HCT116 (cell line): ENCODE data around the gene IL18R1. TPM values are rescaled to one million over a fixed set of nuclear protein-coding genes. Genes with fewer than 3 reads are reported as not detected.

Source experiments
- ATAC-seq: fragments of 200-7000 bp; cut with Tn5 transposase; 2 replicates; pipeline ENCODE4 v1.9.1; 2020; ENCODE audit warnings: mild to moderate bottlenecking, moderate library complexity
- BruUV-seq: library from RNA; stranded (reverse); fragments of 400-500 nt; replicated peaks from 2 replicates; lab custom pipeline; 2021; lab: Mats Ljungman, UMichigan
- CTCF ChIA-PET: fragments of 300-600 bp; sonication (Branson Sonifier 250); formaldehyde crosslinking; loops from one replicate; lab custom pipeline; 2021; ENCODE audit warnings: antibody characterized with exemption; lab: Charles Lee
- POLR2A ChIA-PET: fragments of 300-600, 350-600 bp; sonication (Branson Sonifier 250); formaldehyde crosslinking; loops from one replicate; lab custom pipeline; 2021; ENCODE audit warnings: antibody characterized with exemption; lab: Charles Lee
- RAD21 ChIA-PET, 2 experiments: fragments of 300-600 bp; sonication (Branson Sonifier 250); formaldehyde crosslinking; loops; one replicate each; lab custom pipeline; 2023; ENCODE audit warnings: low total read pairs in 2 of 2; ENCODE audit not compliant: uncharacterized antibody in 2 of 2, unreplicated experiment in 2 of 2, low non-redundant PET in 1 of 2; lab: Charles Lee
- DNase-seq: peaks from one replicate; pipeline ENCODE4 v3.0.0-alpha.2; 2010; ENCODE audit warnings: low read depth, low spot score
- H2AFZ ChIP-seq: fragments of 200-600 bp; shearing (Covaris generic), sonication (generic); 2 replicates; pipeline ENCODE4 v1.6.1; 2017; ENCODE audit warnings: low read depth, mixed run types, mixed read lengths, antibody characterized with exemption, low read length; ENCODE audit not compliant: poor library complexity, severe bottlenecking
- H3K27ac ChIP-seq: 2 replicates; pipeline ENCODE4 v1.5.1; 2012; ENCODE audit warnings: low read depth, low read length
- H3K27me3 ChIP-seq: fragments of 200-600 bp; sonication (generic); 2 replicates; pipeline ENCODE4 v1.6.1; 2016; ENCODE audit warnings: mixed run types, low read length, mixed read lengths; ENCODE audit not compliant: insufficient read depth
- H3K36me3 ChIP-seq, 2 experiments: fragments of 200-500 bp in 1 of 2; fragments of 200-600 bp in 1 of 2; sonication (Bioruptor generic) in 1 of 2; sonication (generic) in 1 of 2; 2 replicates each; pipeline versions ENCODE4 v1.5.1 to v1.6.1; 2014 to 2016; ENCODE audit warnings: low read length in 2 of 2, inconsistent platforms in 1 of 2, mixed read lengths in 1 of 2, mixed run types in 1 of 2; ENCODE audit not compliant: insufficient read depth in 2 of 2, control insufficient read depth in 1 of 2
- H3K4me1 ChIP-seq, 2 experiments: fragments of 200-600 bp in 1 of 2; sonication (generic) in 1 of 2; 2 replicates each; pipeline versions ENCODE4 v1.5.1 to v1.6.1; 2012 to 2017; ENCODE audit warnings: low read length in 2 of 2, inconsistent platforms in 1 of 2, mild to moderate bottlenecking in 1 of 2, mixed read lengths in 1 of 2, mixed run types in 1 of 2, moderate library complexity in 1 of 2; ENCODE audit not compliant: insufficient read depth in 2 of 2, control insufficient read depth in 1 of 2
- H3K4me2 ChIP-seq: fragments of 200-600 bp; sonication (generic); 2 replicates; pipeline ENCODE4 v1.6.1; 2017; ENCODE audit warnings: mixed run types, low read length, mixed read lengths
- H3K4me3 ChIP-seq, 2 experiments: fragments of 200-600 bp in 1 of 2; sonication (generic) in 1 of 2; replicated peaks in 1 of 2; 2 replicates each; pipeline ENCODE4 v1.5.1; 2011 to 2016; ENCODE audit warnings: low read length in 2 of 2, control low read depth in 1 of 2, low read depth in 1 of 2, mild to moderate bottlenecking in 1 of 2, mixed read lengths in 1 of 2, mixed run types in 1 of 2
- H3K79me2 ChIP-seq: fragments of 200-600 bp; sonication (generic); 2 replicates; pipeline ENCODE4 v1.6.1; 2017; ENCODE audit warnings: mild to moderate bottlenecking, mixed run types, low read length, moderate library complexity, mixed read lengths; ENCODE audit not compliant: insufficient read depth
- H3K9ac ChIP-seq: fragments of 200-600 bp; sonication (generic); 2 replicates; pipeline ENCODE4 v1.6.1; 2016; ENCODE audit warnings: low read length, mixed read lengths
- H3K9me2 ChIP-seq: fragments of 200-600 bp; sonication (generic), shearing (Covaris generic); 2 replicates; pipeline ENCODE4 v1.6.1; 2017; ENCODE audit warnings: mixed run types, mild to moderate bottlenecking, moderate library complexity; ENCODE audit not compliant: insufficient read depth
- H3K9me3 ChIP-seq, 2 experiments: fragments of 200-500 bp in 1 of 2; fragments of 200-600 bp in 1 of 2; sonication (Bioruptor generic) in 1 of 2; sonication (generic) in 1 of 2; 2 replicates each; pipeline ENCODE4 v1.6.1; 2014 to 2017; ENCODE audit warnings: low read length in 2 of 2, mixed read lengths in 2 of 2, inconsistent platforms in 1 of 2, low read depth in 1 of 2, mild to moderate bottlenecking in 1 of 2, mixed run types in 1 of 2, moderate library complexity in 1 of 2; ENCODE audit not compliant: control insufficient read depth in 1 of 2, insufficient read depth in 1 of 2
- H4K20me1 ChIP-seq: fragments of 200-600 bp; sonication (generic), shearing (Covaris generic); 2 replicates; pipeline ENCODE4 v1.6.1; 2017; ENCODE audit warnings: mixed run types, mild to moderate bottlenecking, moderate library complexity; ENCODE audit not compliant: insufficient read depth
- ATF3 ChIP-seq: IDR thresholded peaks from 2 replicates; pipeline ENCODE4 v1.6.1; 2012
- CBX3 ChIP-seq: IDR thresholded peaks from 2 replicates; pipeline ENCODE4 v1.6.1; 2012; ENCODE audit warnings: low read depth
- CEBPB ChIP-seq: IDR thresholded peaks from 2 replicates; pipeline ENCODE4 v1.6.1; 2012; ENCODE audit warnings: low read depth
- EGR1 ChIP-seq: IDR thresholded peaks from 2 replicates; pipeline ENCODE4 v1.6.1; 2012; ENCODE audit warnings: low read depth
- ELF1 ChIP-seq: IDR thresholded peaks from 2 replicates; pipeline ENCODE4 v1.6.1; 2012; ENCODE audit warnings: low read depth, borderline replicate concordance
- EZH2phosphoT487 ChIP-seq: fragments of 200-600 bp; IDR thresholded peaks from 2 replicates; pipeline ENCODE4 v1.6.1; 2018; ENCODE audit warnings: antibody characterized with exemption, borderline replicate concordance
- FOSL1 ChIP-seq: IDR thresholded peaks from 2 replicates; pipeline ENCODE4 v1.6.1; 2012; ENCODE audit warnings: low read depth
- POLR2A ChIP-seq: IDR thresholded peaks from 2 replicates; pipeline ENCODE4 v1.7.0; 2011; ENCODE audit warnings: borderline replicate concordance; ENCODE audit not compliant: insufficient read depth, insufficient read length; ENCODE audit errors: extremely low read depth
- POLR2AphosphoS5 ChIP-seq: IDR thresholded peaks from 2 replicates; pipeline ENCODE4 v1.6.1; 2011; ENCODE audit warnings: mild to moderate bottlenecking, low read depth, low read length, moderate library complexity
- RAD21 ChIP-seq: IDR thresholded peaks from 2 replicates; pipeline ENCODE4 v1.6.1; 2012; ENCODE audit warnings: low read depth, mild to moderate bottlenecking
- SP1 ChIP-seq: IDR thresholded peaks from 2 replicates; pipeline ENCODE4 v1.6.1; 2012; ENCODE audit warnings: low read depth
- SRF ChIP-seq: IDR thresholded peaks from 2 replicates; pipeline ENCODE4 v1.6.1; 2012; ENCODE audit warnings: low read depth
- TCF7L2 ChIP-seq: IDR thresholded peaks from 2 replicates; pipeline ENCODE4 v1.7.0; 2011; ENCODE audit warnings: borderline replicate concordance, inconsistent platforms; ENCODE audit not compliant: insufficient read depth, insufficient read length; ENCODE audit errors: extremely low read depth
- YY1 ChIP-seq: IDR thresholded peaks from 2 replicates; pipeline ENCODE4 v1.6.1; 2011; ENCODE audit warnings: low read length, low read depth, moderate library complexity, mild to moderate bottlenecking; ENCODE audit not compliant: insufficient replicate concordance; ENCODE audit errors: extremely low read depth
- ZBTB33 ChIP-seq: IDR thresholded peaks from 2 replicates; pipeline ENCODE4 v1.6.1; 2011; ENCODE audit warnings: mild to moderate bottlenecking, low read length, moderate library complexity; ENCODE audit not compliant: insufficient replicate concordance; ENCODE audit errors: extremely low read depth
- ZFX ChIP-seq: fragments of 450-650 bp; IDR thresholded peaks from 2 replicates; pipeline ENCODE4 v1.6.1; 2017
- intact Hi-C: fragments of 100-400 bp; cut with micrococcal nuclease; formaldehyde crosslinking; loops from 2 replicates; pipeline ENCODE4 v1.10.0; 2022
- total RNA-seq: library from RNA; stranded (reverse); gene quantifications from one replicate; pipeline ENCODE4 v1.2.1, GENCODE V29; 2021; ENCODE audit not compliant: unreplicated experiment
- TF ChIP-seq, protein P1 (sequence below): IDR thresholded peaks from 2 replicates; pipeline ENCODE4 v1.6.1; 2012; ENCODE audit warnings: low read depth
- TF ChIP-seq, protein P2 (sequence below): IDR thresholded peaks from 2 replicates; pipeline ENCODE4 v1.6.1; 2012

Gene IL18R1
- total RNA-seq, 1 experiment from 2014 or later: 1.5 TPM

GRCh38 chr2:102435741-102436140 is 80.1 kb downstream of the IL18R1 start:
- intact Hi-C loops: no loop called here

More at GRCh38 chr2:102435741-102436140, 80.1 kb downstream of the IL18R1 start:
- no peaks in the 10 kb centered on the region for H3K79me2 ChIP-seq
- no peak overlapping the region for H3K27ac ChIP-seq
- H3K4me2 ChIP-seq: no peak overlapping the region
- TF ChIP-seq RAD21 (no peak), ELF1 (no peak), CBX3 (no peak), CEBPB (no peak), EGR1 (no peak), ZFX (no peak), ZBTB33 (no peak), FOSL1 (no peak), POLR2AphosphoS5 (no peak), SP1 (no peak), YY1 (no peak), ATF3 (no peak), EZH2phosphoT487 (no peak), SRF (no peak), TCF7L2 (no peak), POLR2A (no peak)
- TF ChIP-seq, protein P1, sequence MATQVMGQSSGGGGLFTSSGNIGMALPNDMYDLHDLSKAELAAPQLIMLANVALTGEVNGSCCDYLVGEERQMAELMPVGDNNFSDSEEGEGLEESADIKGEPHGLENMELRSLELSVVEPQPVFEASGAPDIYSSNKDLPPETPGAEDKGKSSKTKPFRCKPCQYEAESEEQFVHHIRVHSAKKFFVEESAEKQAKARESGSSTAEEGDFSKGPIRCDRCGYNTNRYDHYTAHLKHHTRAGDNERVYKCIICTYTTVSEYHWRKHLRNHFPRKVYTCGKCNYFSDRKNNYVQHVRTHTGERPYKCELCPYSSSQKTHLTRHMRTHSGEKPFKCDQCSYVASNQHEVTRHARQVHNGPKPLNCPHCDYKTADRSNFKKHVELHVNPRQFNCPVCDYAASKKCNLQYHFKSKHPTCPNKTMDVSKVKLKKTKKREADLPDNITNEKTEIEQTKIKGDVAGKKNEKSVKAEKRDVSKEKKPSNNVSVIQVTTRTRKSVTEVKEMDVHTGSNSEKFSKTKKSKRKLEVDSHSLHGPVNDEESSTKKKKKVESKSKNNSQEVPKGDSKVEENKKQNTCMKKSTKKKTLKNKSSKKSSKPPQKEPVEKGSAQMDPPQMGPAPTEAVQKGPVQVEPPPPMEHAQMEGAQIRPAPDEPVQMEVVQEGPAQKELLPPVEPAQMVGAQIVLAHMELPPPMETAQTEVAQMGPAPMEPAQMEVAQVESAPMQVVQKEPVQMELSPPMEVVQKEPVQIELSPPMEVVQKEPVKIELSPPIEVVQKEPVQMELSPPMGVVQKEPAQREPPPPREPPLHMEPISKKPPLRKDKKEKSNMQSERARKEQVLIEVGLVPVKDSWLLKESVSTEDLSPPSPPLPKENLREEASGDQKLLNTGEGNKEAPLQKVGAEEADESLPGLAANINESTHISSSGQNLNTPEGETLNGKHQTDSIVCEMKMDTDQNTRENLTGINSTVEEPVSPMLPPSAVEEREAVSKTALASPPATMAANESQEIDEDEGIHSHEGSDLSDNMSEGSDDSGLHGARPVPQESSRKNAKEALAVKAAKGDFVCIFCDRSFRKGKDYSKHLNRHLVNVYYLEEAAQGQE: no peak
- TF ChIP-seq, protein P2, sequence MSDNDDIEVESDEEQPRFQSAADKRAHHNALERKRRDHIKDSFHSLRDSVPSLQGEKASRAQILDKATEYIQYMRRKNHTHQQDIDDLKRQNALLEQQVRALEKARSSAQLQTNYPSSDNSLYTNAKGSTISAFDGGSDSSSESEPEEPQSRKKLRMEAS: no peak
- ChIA-PET RAD21 (no interaction called here), CTCF (no interaction called here), POLR2A (no interaction called here)
- no peaks in the 10 kb centered on the region for H3K4me1 ChIP-seq
- H2AFZ ChIP-seq: no peak overlapping the region
- no peak overlapping the region for H3K9ac ChIP-seq
- H3K36me3 ChIP-seq: no peaks in the 10 kb centered on the region
- ATAC-seq: no peak
- no peak for DNase-seq
- H3K9me3 ChIP-seq: no peaks in the 10 kb centered on the region
- H4K20me1 ChIP-seq: no peaks in the 10 kb centered on the region
- no peaks in the 10 kb centered on the region for H3K27me3 ChIP-seq
- H3K4me3 ChIP-seq: no peak overlapping the region
- BruUV-seq: no TSS peak
- H3K9me2 ChIP-seq: no peaks in the 10 kb centered on the region
